PC-9 (cell line): ENCODE measurements around the gene PELI3. TPM values are rescaled to one million over a fixed set of nuclear protein-coding genes. Genes with fewer than 3 reads are reported as not detected.

ENCODE experiments used
- BruUV-seq: library from RNA; stranded (reverse); fragments of 400-500 nt; replicated peaks from 2 replicates; lab custom pipeline; 2021; lab: Mats Ljungman, UMichigan
- CTCF ChIA-PET: fragments of 300-600 bp; sonication (Branson Sonifier 250); formaldehyde crosslinking; loops from one replicate; lab custom pipeline; 2022; ENCODE audit warnings: antibody characterized with exemption; lab: Charles Lee
- POLR2A ChIA-PET: fragments of 300-600 bp; sonication (Branson Sonifier 250); formaldehyde crosslinking; loops from one replicate; lab custom pipeline; 2022; ENCODE audit warnings: antibody characterized with exemption; ENCODE audit not compliant: unreplicated experiment; lab: Charles Lee
- DNase-seq, 2 experiments: peaks; one replicate each; pipeline versions ENCODE4 v3.0.0 to v3.0.0-alpha.2; 2015 to 2022; ENCODE audit warnings: mixed read lengths in 1 of 2
- H2AFZ ChIP-seq: fragments of 200-600 bp; sonication (generic); 2 replicates; pipeline ENCODE4 v1.8.1; 2017; ENCODE audit warnings: antibody characterized with exemption
- H3F3A ChIP-seq: fragments of 200-600 bp; sonication (generic); 2 replicates; pipeline ENCODE4 v1.8.1; 2017; ENCODE audit warnings: antibody characterized with exemption, mild to moderate bottlenecking, low read depth; ENCODE audit not compliant: insufficient read depth
- H3K27ac ChIP-seq: fragments of 200-600 bp; sonication (generic); 2 replicates; pipeline ENCODE4 v1.6.1; 2016; ENCODE audit warnings: mixed run types
- H3K27me3 ChIP-seq: fragments of 200-600 bp; sonication (generic); 2 replicates; pipeline ENCODE4 v1.6.1; 2016; ENCODE audit warnings: low read depth, mixed run types; ENCODE audit not compliant: insufficient read depth
- H3K36me3 ChIP-seq: fragments of 200-600 bp; sonication (generic); 2 replicates; pipeline ENCODE4 v1.6.1; 2016; ENCODE audit warnings: low read depth, mixed run types
- H3K4me1 ChIP-seq: fragments of 200-600 bp; sonication (generic); replicated peaks from 2 replicates; pipeline ENCODE4 v1.6.1; 2016; ENCODE audit warnings: mixed run types; ENCODE audit not compliant: insufficient read depth
- H3K4me2 ChIP-seq: fragments of 200-600 bp; sonication (generic); 2 replicates; pipeline ENCODE4 v1.6.1; 2017; ENCODE audit warnings: mixed run types
- H3K4me3 ChIP-seq: fragments of 200-600 bp; sonication (generic); 2 replicates; pipeline ENCODE4 v1.6.1; 2016; ENCODE audit warnings: mixed run types
- H3K79me2 ChIP-seq: fragments of 200-600 bp; sonication (generic); 2 replicates; pipeline ENCODE4 v1.6.1; 2017; ENCODE audit warnings: low read depth, mixed run types
- H3K9me2 ChIP-seq: fragments of 200-600 bp; sonication (generic); 2 replicates; pipeline ENCODE4 v1.8.1; 2017; ENCODE audit warnings: mild to moderate bottlenecking; ENCODE audit not compliant: insufficient read depth
- H3K9me3 ChIP-seq: fragments of 200-600 bp; sonication (generic); 2 replicates; pipeline ENCODE4 v1.8.1; 2016; ENCODE audit warnings: low read depth; ENCODE audit not compliant: insufficient read depth
- H4K20me1 ChIP-seq: fragments of 200-600 bp; sonication (generic); 2 replicates; pipeline ENCODE4 v1.8.1; 2017; ENCODE audit not compliant: insufficient read depth
- EZH2 ChIP-seq: fragments of 200-600 bp; sonication (generic); IDR thresholded peaks from 2 replicates; pipeline ENCODE4 v1.8.0; 2017; ENCODE audit warnings: antibody characterized with exemption, low read depth
- intact Hi-C: fragments of 100-400 bp; cut with micrococcal nuclease; formaldehyde crosslinking; loops from one replicate; pipeline ENCODE4 v1.10.0; 2022; ENCODE audit not compliant: unreplicated experiment
- total RNA-seq: library from RNA; stranded (reverse); gene quantifications from 2 replicates; pipeline ENCODE4 v1.2.3, GENCODE V29; 2021
- TF ChIP-seq, protein P1 (sequence below): fragments of 200-600 bp; sonication (generic); conservative IDR thresholded peaks from 2 replicates; pipeline ENCODE4 v1.6.1; 2017; ENCODE audit warnings: mixed run types, antibody characterized with exemption, mild to moderate bottlenecking, moderate library complexity

PELI3 gene
- total RNA-seq, 1 experiment from 2014 or later: 14.0 TPM

DNA sequence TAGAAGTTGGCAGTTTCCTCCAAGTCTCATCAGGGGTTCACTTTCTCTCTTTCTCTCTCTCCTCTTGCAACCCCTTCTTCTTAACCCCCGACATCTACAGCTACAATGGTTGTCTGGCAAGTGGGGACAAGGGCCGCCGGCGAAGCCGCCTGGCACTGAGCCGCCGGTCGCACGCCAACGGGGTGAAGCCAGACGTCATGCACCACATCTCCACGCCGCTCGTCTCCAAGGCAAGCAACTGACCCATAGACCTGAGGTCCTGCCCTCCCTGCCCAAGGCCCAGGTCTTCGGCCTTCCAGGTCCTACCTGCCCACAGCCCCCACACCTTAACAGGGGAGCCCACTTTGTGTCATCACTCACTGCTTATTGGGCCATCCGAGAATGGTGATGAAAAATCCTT is 4.4 kb downstream of the PELI3 start:
- H3K79me2 ChIP-seq: no peaks in the 10 kb centered on the region
- intact Hi-C loops: no loop called here
- no peak overlapping the region for H2AFZ ChIP-seq
- no peak for DNase-seq
- H3K4me3 ChIP-seq: no peak overlapping the region
- no peak overlapping the region for H3K27ac ChIP-seq
- no peaks in the 10 kb centered on the region for H3K27me3 ChIP-seq
- H3K4me2 ChIP-seq: no peak overlapping the region
- no peaks in the 10 kb centered on the region; the same call in 1 of the 2 replicates for H4K20me1 ChIP-seq
- CTCF ChIA-PET: no interaction called here
- H3K4me1 ChIP-seq: peaks cover 10% of the 10 kb centered on the region
- peaks cover 5% of the 10 kb centered on the region; the same call in 1 of the 2 replicates for H3F3A ChIP-seq
- TF ChIP-seq, protein P1, sequence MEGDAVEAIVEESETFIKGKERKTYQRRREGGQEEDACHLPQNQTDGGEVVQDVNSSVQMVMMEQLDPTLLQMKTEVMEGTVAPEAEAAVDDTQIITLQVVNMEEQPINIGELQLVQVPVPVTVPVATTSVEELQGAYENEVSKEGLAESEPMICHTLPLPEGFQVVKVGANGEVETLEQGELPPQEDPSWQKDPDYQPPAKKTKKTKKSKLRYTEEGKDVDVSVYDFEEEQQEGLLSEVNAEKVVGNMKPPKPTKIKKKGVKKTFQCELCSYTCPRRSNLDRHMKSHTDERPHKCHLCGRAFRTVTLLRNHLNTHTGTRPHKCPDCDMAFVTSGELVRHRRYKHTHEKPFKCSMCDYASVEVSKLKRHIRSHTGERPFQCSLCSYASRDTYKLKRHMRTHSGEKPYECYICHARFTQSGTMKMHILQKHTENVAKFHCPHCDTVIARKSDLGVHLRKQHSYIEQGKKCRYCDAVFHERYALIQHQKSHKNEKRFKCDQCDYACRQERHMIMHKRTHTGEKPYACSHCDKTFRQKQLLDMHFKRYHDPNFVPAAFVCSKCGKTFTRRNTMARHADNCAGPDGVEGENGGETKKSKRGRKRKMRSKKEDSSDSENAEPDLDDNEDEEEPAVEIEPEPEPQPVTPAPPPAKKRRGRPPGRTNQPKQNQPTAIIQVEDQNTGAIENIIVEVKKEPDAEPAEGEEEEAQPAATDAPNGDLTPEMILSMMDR: no peak
- TF ChIP-seq EZH2: no peak
- no peaks in the 10 kb centered on the region for H3K9me2 ChIP-seq
- H3K36me3 ChIP-seq: no peaks in the 10 kb centered on the region
- no peaks in the 10 kb centered on the region for H3K9me3 ChIP-seq
- POLR2A ChIA-PET: interaction anchor here (0.6 kb wide), 1 partner anchor 213 kb away, joined by 12 read pairs; no protein-coding TSS in a partner anchor
- BruUV-seq: no TSS peak

DNA sequence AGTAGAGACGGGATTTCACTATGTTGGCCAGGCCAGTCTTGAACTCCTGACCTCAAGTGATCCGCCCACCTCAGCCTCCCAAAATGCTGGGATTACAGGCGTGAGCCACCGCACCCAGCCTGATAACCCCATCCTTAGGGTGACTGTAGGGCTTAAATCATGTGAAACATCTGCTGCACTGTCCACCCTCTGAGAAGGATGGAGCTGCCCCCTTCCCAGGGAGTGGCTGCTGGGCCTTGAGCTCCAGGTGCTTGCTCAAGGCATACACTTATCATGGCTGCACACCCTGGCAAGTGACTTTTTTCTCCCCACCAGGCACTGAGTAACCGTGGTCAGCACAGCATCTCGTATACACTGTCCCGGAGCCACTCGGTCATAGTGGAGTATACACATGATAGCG is 5.3 kb downstream of the PELI3 start:
- Histone ChIP-seq H3F3A (peaks cover 5% of the 10 kb centered on the region; the same call in 1 of the 2 replicates), H2AFZ (no peak overlapping the region), H3K4me2 (no peak overlapping the region), H3K79me2 (no peaks in the 10 kb centered on the region), H3K27ac (no peak overlapping the region), H4K20me1 (no peaks in the 10 kb centered on the region; the same call in 1 of the 2 replicates), H3K36me3 (no peaks in the 10 kb centered on the region), H3K9me3 (no peaks in the 10 kb centered on the region), H3K9me2 (no peaks in the 10 kb centered on the region), H3K27me3 (no peaks in the 10 kb centered on the region), H3K4me3 (no peak overlapping the region), H3K4me1 (peaks cover 10% of the 10 kb centered on the region)
- intact Hi-C loops: no loop called here
- ChIA-PET POLR2A (interaction anchor here (0.6 kb wide), 1 partner anchor 214 kb away, joined by 12 read pairs; no protein-coding TSS in a partner anchor), CTCF (no interaction called here)
- no peak for DNase-seq
- no peak for TF ChIP-seq EZH2
- TF ChIP-seq, protein P1: no peak
- BruUV-seq: no TSS peak

DNA sequence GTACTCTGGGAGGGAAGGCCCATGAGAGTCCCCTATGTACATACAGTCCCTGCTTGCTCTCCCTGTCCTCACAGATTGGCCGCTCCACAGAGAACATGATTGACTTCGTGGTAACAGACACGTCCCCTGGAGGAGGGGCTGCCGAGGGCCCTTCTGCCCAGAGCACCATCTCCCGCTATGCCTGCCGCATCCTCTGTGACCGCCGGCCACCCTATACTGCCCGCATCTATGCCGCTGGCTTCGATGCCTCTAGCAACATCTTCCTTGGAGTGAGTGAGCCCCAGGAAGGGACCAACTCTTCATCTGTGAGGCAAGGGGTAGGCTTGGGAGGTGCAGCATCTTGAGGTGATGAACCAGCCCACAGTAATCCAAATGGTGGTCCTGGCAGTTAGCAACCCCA is 6.5 kb downstream of the PELI3 start:
- no peak for DNase-seq
- BruUV-seq: no TSS peak
- Histone ChIP-seq H3K27ac (no peak overlapping the region), H3K9me2 (no peaks in the 10 kb centered on the region), H4K20me1 (no peaks in the 10 kb centered on the region; the same call in 1 of the 2 replicates), H3K4me3 (no peak overlapping the region), H3F3A (no peaks in the 10 kb centered on the region; the same call in 1 of the 2 replicates), H3K9me3 (no peaks in the 10 kb centered on the region), H3K4me1 (no peaks in the 10 kb centered on the region; the same call in 1 of the 2 replicates), H3K27me3 (no peaks in the 10 kb centered on the region), H2AFZ (no peak overlapping the region), H3K4me2 (no peak overlapping the region), H3K79me2 (no peaks in the 10 kb centered on the region), H3K36me3 (no peaks in the 10 kb centered on the region)
- ChIA-PET POLR2A (no interaction called here), CTCF (no interaction called here)
- intact Hi-C loops: no loop called here
- TF ChIP-seq EZH2: no peak
- TF ChIP-seq, protein P1: no peak
